BLaER1 (cell line): ENCODE results near the gene FAM83C.

Source experiments
- H3K27ac ChIP-seq: shearing (Covaris generic); formaldehyde crosslinking; 2 replicates; pipeline ENCODE4 v1.8.1; 2022
- H3K27me3 ChIP-seq: shearing (Covaris generic); formaldehyde crosslinking; 2 replicates; pipeline ENCODE4 v1.8.1; 2022
- H3K36me3 ChIP-seq: shearing (Covaris generic); formaldehyde crosslinking; 2 replicates; pipeline ENCODE4 v1.8.1; 2022
- H3K4me1 ChIP-seq: shearing (Covaris generic); formaldehyde crosslinking; 2 replicates; pipeline ENCODE4 v1.8.1; 2022
- H3K4me2 ChIP-seq: shearing (Covaris generic); formaldehyde crosslinking; 2 replicates; pipeline ENCODE4 v1.8.1; 2022
- H3K4me3 ChIP-seq: shearing (Covaris generic); formaldehyde crosslinking; 2 replicates; pipeline ENCODE4 v1.8.1; 2022
- H3K9ac ChIP-seq: shearing (Covaris generic); formaldehyde crosslinking; 2 replicates; pipeline ENCODE4 v1.8.1; 2022
- H3K9me3 ChIP-seq: shearing (Covaris generic); formaldehyde crosslinking; 2 replicates; pipeline ENCODE4 v1.8.1; 2022
- H4K20me1 ChIP-seq: shearing (Covaris generic); formaldehyde crosslinking; 2 replicates; pipeline ENCODE4 v1.8.1; 2022
- Cebpa-rat ChIP-seq: shearing (Covaris generic); IDR thresholded peaks from 2 replicates; pipeline ENCODE4 v1.8.1; 2022

Gene FAM83C

DNA sequence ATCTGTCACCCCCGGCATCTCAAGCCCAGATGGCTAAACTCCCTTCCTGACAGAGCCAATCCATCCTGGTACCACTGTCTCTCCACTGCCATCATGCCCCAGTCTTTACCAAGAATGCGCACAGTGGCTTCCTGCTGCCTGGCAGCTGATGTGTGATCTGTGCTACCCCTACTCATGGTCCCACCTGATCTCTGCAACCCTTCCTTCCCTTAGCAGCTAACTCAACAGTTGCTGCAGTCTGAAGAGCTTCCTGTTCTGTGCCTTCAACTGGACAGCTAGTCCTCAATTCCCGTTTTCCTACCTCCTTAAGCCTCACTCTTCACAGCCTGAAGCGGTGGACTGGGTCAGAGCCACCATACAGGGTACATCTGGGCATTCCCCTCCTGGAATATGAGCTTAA lies 7.6 kb upstream of the FAM83C start:
- Histone ChIP-seq H3K4me2 (no peak overlapping the region), H3K27ac (no peak overlapping the region), H4K20me1 (no peaks in the 10 kb centered on the region), H3K4me3 (no peak overlapping the region), H3K9me3 (no peaks in the 10 kb centered on the region), H3K27me3 (no peaks in the 10 kb centered on the region; the same call in 1 of the 2 replicates), H3K36me3 (peaks cover 20% of the 10 kb centered on the region), H3K9ac (no peak overlapping the region), H3K4me1 (no peaks in the 10 kb centered on the region)
- no peak for TF ChIP-seq Cebpa-rat

DNA sequence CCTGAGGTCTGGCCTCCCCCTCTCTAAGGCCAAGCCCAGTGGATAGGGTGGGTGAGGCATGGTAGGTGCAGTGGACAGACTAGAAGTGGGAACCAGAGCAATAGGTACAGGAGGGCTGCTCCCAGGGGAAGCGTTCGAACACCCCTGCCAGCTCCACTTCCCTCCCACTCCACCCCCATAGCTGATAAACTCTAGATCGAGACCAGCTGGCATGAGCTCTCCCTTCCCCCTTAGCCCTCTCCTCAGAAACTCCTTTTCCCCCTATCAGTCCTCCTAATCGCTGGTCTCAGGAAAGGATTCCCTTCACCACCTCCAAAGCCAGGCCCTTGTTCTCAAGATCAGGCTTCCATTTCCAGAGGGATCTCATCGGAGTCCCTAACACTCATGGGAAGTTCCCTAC lies 6.0 kb upstream of the FAM83C start:
- Histone ChIP-seq H3K4me2 (no peak overlapping the region), H3K27ac (no peak overlapping the region), H3K4me1 (no peaks in the 10 kb centered on the region), H3K9ac (no peak overlapping the region), H3K27me3 (no peaks in the 10 kb centered on the region; the same call in 1 of the 2 replicates), H3K9me3 (no peaks in the 10 kb centered on the region), H3K4me3 (no peak overlapping the region), H3K36me3 (peaks cover 16% of the 10 kb centered on the region), H4K20me1 (no peaks in the 10 kb centered on the region)
- TF ChIP-seq Cebpa-rat, result no peak

DNA sequence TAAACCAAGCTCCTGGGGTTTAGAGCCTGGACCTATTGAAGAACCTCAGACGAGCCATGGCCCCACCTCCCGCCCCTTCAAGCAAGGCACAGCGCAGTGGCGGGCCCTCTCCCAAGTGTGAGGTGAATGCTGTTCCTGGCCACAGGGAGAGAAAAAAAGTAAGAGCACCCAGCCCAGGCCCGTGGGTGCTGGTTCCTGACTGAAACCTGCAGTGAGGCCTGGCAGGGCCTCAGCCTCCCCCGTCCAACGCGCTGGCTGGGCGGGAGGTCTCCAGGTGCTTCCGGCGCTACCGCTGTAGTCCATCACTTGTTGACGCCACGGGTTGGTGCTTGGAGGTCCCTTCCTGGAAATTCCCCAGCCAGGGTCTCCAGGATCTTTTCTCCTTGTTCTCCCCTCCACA lies 5.5 kb upstream of the FAM83C start:
- Histone ChIP-seq H3K4me1 (no peaks in the 10 kb centered on the region), H3K27me3 (no peaks in the 10 kb centered on the region; the same call in 1 of the 2 replicates), H3K4me2 (no peak overlapping the region), H3K9me3 (no peaks in the 10 kb centered on the region), H3K4me3 (no peak overlapping the region), H3K9ac (no peak overlapping the region), H3K27ac (no peak overlapping the region), H3K36me3 (peaks cover 10% of the 10 kb centered on the region; the same call in 1 of the 2 replicates), H4K20me1 (no peaks in the 10 kb centered on the region)
- no peak for TF ChIP-seq Cebpa-rat

DNA sequence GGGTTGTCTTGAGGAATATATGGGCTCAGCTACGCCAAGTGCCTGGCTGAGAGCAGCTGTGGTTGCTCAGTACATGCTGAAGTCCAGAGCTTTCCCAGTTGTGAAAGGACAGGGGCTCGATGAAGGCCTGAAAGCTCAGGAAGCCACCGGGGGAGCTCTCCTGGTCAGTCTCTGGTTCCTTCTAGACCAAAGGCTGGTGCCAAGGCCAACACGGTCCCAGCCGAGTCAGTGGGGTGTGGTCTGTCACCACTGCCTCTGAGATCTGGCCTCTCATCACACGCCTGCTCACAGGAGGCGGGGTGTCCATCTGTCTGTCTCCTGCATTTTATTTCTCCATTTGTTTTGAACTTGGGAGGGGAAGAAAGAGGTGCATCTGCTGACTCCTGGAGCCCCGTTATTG lies 4.9 kb upstream of the FAM83C start:
- Histone ChIP-seq H3K4me2 (no peak overlapping the region), H3K36me3 (peaks cover 7% of the 10 kb centered on the region; the same call in 1 of the 2 replicates), H3K27me3 (no peaks in the 10 kb centered on the region; the same call in 1 of the 2 replicates), H3K4me3 (no peak overlapping the region), H3K27ac (no peak overlapping the region), H3K9ac (no peak overlapping the region), H4K20me1 (no peaks in the 10 kb centered on the region), H3K4me1 (no peaks in the 10 kb centered on the region), H3K9me3 (no peaks in the 10 kb centered on the region)
- no peak for TF ChIP-seq Cebpa-rat

DNA sequence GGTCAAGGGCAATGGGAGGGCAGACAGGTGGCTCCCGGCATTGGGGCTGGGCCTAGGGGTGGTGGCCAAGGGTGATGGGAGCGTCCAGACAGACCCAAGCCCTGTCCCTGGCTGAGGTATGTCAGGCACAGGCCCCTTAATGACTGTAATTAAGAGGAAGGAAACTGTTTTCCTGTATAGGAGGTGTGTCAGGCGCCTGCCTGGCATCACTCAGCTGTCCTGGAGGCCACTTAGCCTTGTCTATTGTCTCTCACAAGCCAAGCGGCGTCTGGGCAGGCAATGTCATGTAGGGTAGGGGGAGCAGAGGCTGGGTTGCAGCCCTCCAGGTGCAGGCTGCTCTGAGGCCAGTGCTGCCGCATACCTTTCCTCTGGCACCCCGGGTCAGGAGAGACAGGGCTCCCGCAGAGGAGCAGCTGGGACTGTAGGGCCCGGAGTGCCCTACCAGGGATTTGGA lies 3.9 kb upstream of the FAM83C start:
- H3K27me3 ChIP-seq, result no peaks in the 10 kb centered on the region; the same call in 1 of the 2 replicates
- H4K20me1 ChIP-seq, result no peaks in the 10 kb centered on the region
- no peak overlapping the region for H3K4me3 ChIP-seq
- no peak for TF ChIP-seq Cebpa-rat
- no peak overlapping the region for H3K27ac ChIP-seq
- H3K36me3 ChIP-seq, result no peaks in the 10 kb centered on the region
- H3K4me2 ChIP-seq, result no peak overlapping the region
- no peak overlapping the region for H3K9ac ChIP-seq
- H3K4me1 ChIP-seq, result no peaks in the 10 kb centered on the region
- H3K9me3 ChIP-seq, result no peaks in the 10 kb centered on the region

DNA sequence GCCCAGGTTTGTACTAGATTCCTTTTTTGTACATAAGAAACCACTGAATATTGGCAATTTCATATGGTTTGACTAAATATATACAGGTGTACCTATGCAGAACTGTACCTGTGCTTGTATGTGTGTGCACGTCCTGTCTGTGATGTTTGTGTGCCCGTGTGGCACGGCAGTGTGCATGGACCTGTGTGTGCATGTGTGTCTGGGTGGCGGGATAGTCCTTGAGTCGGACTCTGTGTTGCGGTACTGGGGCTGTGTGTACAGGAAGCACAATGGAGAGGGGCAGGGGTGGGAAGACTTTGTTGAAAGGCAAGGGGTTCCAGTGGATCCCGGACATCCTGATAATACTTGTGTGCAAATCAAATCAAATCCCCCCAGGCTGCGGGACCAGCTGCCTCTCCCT lies 3.4 kb upstream of the FAM83C start:
- no peaks in the 10 kb centered on the region for H4K20me1 ChIP-seq
- H3K9me3 ChIP-seq, result no peaks in the 10 kb centered on the region
- no peak overlapping the region for H3K27ac ChIP-seq
- H3K9ac ChIP-seq, result no peak overlapping the region
- H3K4me1 ChIP-seq, result no peaks in the 10 kb centered on the region
- H3K4me2 ChIP-seq, result no peak overlapping the region
- no peak overlapping the region for H3K4me3 ChIP-seq
- H3K36me3 ChIP-seq, result no peaks in the 10 kb centered on the region
- H3K27me3 ChIP-seq, result no peaks in the 10 kb centered on the region; the same call in 1 of the 2 replicates
- TF ChIP-seq Cebpa-rat, result no peak

DNA sequence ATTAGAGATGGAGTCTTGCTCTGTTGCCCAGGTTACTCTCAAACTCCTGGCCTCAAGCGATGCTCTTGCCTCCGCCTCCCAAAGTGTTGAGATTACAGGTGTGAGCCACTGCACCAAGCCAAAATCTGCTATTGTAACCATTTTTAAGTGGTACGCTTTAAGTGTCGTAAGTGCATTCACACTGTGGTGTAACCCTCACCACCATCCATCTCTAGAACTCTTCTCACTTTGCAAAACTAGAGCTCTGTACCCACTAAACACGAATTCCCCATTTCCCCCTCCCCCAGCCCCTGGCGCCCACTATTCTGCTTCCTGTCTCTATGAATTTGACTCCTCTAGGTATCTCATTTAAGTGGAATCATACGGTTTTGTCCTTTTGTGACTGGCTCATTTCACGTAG lies 2.8 kb upstream of the FAM83C start:
- no peaks in the 10 kb centered on the region; the same call in 1 of the 2 replicates for H3K27me3 ChIP-seq
- no peak overlapping the region for H3K27ac ChIP-seq
- no peaks in the 10 kb centered on the region for H3K36me3 ChIP-seq
- H4K20me1 ChIP-seq, result no peaks in the 10 kb centered on the region
- H3K9me3 ChIP-seq, result no peaks in the 10 kb centered on the region
- no peak for TF ChIP-seq Cebpa-rat
- H3K4me3 ChIP-seq, result no peak overlapping the region
- H3K9ac ChIP-seq, result no peak overlapping the region
- no peaks in the 10 kb centered on the region for H3K4me1 ChIP-seq
- H3K4me2 ChIP-seq, result no peak overlapping the region

DNA sequence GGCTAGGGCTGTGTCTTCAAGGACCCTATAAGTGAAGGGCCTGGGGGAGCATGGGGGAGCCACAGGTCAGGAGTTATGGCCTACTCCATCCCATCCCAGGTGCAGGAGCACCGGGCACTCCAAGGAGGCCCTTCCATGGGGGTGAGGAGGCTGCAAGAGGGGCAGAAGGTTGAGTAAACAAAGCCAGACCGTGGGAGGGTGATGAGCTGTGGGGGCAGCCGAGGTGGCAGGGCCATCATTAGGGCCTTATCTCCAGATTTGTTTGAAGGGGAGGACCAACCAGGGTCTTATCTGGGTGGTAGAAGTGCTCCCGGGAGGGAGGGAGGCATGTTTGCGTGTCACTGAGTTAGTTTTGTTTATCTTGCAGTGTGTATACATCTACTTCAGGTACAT lies 2.1 kb upstream of the FAM83C start:
- no peak for TF ChIP-seq Cebpa-rat
- Histone ChIP-seq H3K4me1 (no peaks in the 10 kb centered on the region), H3K9ac (no peak overlapping the region), H3K27ac (no peak overlapping the region), H3K4me3 (no peak overlapping the region), H4K20me1 (no peaks in the 10 kb centered on the region), H3K4me2 (no peak overlapping the region), H3K9me3 (no peaks in the 10 kb centered on the region), H3K27me3 (no peaks in the 10 kb centered on the region; the same call in 1 of the 2 replicates), H3K36me3 (no peaks in the 10 kb centered on the region)

DNA sequence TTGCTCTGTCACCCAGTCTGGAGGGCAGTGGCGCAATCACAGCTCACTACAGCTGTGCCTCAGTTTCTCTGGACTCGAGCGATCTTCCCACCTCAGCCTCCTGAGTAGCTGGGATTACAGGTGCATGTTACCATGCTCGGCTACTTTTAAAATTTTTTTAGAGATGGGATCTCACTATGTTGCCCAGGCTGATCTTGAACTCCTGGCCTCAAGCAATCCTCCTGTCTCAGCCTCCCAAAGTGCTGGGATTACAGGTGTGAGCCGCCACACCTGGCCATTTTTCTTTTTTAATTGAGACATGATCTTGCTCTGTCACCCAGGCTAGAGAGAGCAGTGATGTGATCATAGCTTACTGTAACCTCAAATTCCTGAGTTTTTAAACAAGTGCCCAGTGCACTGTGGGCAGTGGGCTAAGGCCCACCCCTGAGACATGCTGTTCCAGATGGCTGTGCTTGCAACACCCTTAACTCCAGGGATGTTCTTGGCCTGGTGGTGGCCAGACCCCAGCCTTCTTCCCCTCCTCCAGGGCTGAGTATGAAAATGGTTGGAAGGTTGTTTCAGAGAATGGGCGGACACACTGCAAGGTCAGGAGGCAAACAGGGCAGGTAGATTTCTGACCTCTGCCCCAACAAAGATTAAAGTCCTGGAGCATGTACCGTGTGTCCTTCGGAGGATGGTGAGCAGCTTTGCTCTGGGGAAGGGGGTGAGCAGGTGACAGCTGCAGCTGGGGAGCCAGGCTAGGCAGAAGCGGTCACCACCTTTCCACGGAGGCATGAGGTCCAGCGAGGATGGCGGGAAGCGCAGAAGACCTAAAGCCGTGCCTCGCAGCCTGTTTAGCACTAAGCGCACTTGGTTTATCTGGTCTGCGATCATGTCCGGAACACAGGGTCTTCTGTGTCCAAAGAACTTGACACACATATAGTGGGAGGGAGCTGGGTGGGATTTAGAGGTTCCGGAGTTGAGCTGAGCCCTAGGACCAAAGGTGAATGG lies 1.4 kb upstream of the FAM83C start:
- no peaks in the 10 kb centered on the region for H3K4me1 ChIP-seq
- TF ChIP-seq Cebpa-rat, result no peak
- no peak overlapping the region for H3K27ac ChIP-seq

More for the DNA sequence above, 1.4 kb upstream of the FAM83C start:
- H3K4me3 ChIP-seq, result no peak overlapping the region
- no peaks in the 10 kb centered on the region; the same call in 1 of the 2 replicates for H3K27me3 ChIP-seq
- no peaks in the 10 kb centered on the region for H4K20me1 ChIP-seq
- no peaks in the 10 kb centered on the region for H3K9me3 ChIP-seq
- H3K4me2 ChIP-seq, result no peak overlapping the region
- H3K9ac ChIP-seq, result no peak overlapping the region
- no peaks in the 10 kb centered on the region for H3K36me3 ChIP-seq
